ENCODE data around the gene PLEKHG4.
A peak's percentile ranks its signal among the peaks of the same experiment; 100 is the strongest.

PLEKHG4 gene

DNA sequence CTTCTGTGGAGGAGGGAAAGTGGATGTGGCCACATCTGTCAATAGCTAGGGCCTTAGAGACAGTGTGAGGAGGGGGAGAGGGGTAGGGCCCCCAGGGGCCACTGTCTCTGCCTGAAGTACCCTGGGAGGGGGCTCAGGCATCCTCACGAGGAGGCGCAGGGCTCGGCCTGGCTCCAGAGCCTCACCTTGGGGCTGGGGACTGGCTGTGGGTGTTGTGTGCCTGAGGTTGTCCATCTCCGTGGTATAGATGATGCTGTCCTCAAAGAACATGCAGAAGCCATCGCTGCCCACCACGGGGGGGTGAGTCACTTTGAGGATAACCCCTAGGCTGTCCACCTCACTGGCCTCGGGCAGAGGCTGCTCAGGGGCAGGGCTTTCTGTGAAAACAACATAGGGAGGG is 12.1 kb downstream of the PLEKHG4 start:
- no peak for DNase-seq (ENCODE audit: low read depth)

DNA sequence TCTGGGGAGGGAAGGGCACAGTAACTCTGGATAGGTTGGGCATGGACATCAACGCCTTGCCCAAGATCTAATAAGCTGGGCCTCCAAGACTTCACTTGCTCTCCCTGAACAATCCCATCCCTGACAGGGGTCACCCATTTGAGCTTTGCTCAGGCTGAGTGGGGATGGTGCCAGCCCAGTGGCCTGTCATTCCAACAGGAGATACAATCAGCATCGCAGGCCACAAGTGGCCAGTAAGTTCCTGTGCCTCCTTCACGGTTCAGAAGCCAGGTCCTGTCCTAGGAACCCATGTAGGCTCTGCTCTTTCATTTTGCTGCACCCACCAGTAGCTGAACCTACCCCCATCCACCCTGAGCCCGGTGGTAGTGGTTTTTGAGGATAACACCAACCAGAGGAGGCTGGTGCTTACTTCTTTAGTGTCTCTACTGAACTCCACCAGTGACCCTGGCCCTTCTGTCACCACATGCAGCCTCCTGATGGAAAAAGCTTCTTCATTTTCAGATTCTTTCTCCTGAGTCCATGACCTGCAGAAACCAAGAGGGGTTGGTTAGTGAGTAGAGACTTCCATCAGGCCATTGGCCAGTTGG is 14.9 kb downstream of the PLEKHG4 start:
- DNase-seq (ENCODE audit: low read depth): no peak

DNA sequence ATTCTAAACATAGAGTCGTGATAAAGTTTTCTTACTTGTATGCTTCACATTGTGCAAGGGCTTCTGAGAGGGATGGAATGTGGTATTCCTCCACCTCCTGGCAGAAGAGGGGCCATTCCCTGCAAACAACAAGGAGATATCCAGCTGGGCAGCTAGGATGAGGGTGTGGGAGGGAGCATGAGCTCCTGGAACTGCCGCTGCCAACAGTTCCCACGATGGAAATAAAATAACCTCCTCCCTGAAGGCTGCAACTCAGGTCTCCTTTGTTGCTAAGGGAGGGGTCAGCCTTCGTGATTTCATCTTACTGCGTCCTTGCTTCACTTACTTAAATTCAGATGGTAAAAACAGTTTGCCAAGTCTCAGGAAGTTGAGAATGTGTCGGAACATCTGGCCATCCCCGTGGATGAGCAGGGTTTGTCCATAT is 15.6 kb downstream of the PLEKHG4 start:
- DNase-seq (ENCODE audit: low read depth): peak; percentile 71

DNA sequence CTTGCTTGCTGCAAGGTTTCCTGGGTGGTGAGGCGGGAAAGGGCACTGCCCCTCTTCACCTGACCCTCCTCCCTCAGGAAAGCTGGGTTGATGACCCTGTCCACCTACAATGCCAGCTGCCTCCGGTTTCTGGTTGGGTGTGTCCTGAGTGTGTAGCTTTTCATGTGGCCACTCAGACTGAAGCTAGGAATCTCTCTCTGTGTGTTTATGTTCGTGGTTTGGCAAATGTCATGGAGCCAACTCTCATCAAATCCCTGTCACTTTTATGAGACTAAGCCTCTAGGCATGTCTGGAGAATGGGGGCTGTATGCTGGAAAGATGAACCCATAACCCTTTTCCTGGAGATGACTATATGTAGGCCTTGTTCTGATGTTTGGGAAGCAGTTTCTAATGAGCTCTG is 17.1 kb downstream of the PLEKHG4 start:
- peak; percentile 93 for DNase-seq (ENCODE audit: low read depth)

DNA sequence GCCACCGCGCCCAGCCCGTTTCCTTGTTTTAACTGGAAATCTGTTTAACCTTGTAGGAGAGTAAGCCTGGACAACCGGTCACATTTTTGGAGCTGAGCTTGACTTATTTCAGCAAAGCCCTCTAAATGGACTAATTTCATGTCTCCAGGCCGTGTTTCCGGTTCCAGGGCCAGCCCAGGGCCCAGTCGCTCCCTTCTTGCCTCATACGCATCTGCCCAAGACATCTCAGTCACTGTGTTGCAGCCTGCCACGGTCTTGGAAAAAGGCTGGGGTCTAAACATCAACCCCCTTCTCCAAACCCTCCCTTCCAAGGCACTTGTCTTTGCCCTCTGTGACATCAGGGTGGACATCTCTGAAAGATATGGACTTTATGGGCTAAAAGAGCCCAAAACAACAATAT is 18.9 kb downstream of the PLEKHG4 start:
- DNase-seq (ENCODE audit: low read depth): no peak

DNA sequence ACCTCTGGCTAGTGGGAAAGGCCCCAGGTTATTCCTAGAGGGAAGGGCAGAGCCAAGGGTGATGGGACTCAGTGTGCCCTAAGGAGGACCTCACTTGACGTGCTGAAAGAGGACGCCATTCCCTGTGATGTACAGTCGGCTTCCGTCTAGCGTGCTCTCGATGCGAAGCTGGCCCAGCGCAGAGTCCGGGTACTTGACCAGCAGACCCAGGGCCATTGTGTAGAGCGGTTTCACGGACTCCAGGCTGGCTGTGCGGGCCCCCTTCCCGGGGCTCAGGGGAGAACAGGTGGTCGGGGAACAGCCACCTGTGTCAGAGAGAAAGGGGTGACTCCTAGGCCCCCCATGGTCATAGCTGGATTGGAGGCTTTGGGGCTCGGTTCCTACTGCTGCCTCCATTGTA is 19.9 kb downstream of the PLEKHG4 start:
- DNase-seq (ENCODE audit: low read depth): no peak

DNA sequence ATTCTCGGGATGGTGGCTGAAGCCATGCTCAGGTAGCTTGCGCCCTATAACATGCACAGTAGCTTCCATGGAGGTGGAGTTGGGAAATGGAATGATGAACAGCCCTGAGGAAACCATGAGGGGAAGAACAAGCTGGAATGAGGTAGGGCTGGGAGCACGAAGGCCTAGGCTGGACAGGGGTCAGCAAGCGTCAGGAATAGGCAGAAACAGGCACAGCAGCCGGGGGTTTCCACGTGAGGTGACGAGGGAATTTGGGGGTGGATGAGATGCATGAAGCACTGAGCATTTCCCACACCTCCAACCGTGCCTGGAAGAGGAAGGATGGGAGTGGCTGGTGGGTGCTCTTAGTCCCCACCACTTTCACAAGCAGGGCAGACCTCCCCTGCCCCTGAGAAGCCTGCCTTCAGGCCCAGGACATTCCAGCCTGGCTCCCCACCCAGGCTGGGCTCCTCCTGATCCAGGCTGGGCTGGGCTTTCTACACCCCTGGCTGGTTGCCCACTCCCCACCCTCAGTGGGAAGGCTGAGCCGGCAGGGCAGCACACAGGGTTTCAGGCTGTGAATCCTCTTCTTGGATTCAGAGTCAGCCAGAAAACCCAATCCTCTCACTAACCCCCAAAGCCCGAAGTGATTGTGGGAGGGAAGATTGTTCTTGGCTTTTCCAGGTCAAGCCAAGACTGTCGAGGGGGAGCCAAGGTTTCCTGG is 21.9 kb downstream of the PLEKHG4 start:
- no peak for DNase-seq (ENCODE audit: low read depth)

DNA sequence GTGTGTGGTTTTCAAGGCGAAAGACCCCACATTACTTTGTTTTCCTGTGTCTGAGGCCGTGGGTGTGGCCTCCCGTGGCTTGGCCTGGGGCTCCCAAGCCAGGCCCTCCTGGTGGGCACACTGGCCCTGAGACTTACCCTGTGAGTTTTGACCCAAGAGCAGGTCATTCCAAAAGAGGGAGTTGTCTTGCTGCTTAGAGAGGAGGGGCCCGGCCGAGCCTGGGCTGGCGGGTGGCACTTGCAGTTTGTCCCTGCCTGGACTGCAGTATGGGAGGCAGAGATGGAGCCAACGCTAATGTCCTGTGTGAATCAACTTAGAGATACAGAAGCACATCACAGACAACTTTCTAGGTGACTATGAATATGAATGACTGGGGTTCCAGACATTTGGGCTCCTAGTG is 22.7 kb downstream of the PLEKHG4 start:
- DNase-seq (ENCODE audit: low read depth): no peak

DNA sequence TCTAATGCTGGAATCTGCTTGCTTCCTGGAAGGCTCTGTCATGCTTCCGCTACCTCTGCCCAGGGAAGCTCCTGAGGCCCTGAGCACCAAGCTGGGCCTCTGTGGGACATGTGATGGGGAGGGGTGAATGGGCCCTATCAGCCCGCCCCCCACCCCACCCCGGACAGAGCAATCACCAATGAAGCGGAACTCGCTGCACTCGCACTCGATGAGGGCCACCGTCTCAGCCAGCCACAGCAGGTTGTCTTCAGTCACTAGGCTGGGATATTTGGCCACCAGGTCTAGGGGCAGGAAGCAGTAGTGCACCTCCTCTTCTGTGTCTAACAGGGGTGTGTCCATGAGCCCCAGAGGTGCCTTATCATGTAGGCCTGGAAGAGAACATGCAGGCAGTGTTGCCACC is 23.6 kb downstream of the PLEKHG4 start:
- DNase-seq (ENCODE audit: low read depth): no peak

DNA sequence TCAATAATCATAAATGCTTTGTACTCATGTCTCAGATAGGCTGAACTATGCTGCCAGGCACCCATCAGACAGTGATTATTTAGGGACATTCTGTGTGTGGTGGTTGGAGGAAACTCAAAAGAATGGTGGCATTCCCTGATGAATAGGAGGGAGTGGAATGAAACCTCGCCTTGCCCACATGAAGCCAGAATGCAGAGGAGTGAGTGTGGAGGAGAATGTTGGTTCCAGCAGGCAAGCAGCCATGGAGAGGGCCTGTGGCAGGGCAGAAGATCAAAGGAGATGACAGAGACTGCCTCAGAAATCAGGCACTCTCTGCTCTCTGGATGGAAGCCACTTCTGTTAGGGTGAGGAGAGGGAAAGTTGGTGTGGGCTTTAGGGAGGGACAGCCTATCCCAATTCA is 24.7 kb downstream of the PLEKHG4 start:
- DNase-seq (ENCODE audit: low read depth): peak; percentile 71

DNA sequence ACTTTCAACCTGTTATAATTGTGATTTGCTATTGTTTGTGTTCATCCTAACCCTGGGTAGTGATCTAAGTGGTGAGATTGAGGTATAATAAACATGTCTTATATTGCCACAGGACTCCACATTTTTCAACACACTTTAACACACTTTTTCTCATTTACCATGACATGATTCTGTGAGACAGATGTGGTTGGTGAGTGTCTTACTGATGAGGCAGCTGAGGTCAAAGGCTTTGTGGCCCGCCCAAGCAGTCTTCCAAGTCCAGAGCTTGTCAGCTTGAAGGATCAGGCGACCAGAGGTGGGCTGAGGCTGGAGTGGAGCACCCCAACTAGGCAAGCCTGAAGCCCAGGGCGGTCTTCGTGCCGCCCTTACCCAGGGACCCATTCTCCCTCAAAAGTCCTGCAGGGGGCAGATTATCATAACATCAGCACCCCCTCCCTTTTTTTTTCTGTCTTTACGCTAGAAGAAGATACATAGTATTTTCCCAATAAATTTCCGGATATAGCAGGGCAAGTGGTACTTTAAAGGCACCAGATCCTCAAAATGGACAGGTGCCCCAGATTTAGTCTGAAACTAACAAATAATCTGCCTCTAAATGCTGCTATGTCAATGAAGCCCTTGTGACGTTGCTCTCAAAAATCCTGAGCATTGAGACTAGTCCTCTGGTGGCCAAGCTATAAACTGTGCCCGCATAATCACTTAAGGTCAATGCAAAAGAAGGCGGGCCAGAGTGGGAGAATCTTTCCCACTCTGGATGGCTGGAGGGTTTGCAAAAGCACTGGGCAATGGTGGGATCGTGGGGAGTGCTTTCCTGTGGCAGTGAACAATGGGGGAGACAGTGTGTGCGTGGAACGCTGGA is 26.1 kb downstream of the PLEKHG4 start:
- DNase-seq (ENCODE audit: low read depth): no peak

DNA sequence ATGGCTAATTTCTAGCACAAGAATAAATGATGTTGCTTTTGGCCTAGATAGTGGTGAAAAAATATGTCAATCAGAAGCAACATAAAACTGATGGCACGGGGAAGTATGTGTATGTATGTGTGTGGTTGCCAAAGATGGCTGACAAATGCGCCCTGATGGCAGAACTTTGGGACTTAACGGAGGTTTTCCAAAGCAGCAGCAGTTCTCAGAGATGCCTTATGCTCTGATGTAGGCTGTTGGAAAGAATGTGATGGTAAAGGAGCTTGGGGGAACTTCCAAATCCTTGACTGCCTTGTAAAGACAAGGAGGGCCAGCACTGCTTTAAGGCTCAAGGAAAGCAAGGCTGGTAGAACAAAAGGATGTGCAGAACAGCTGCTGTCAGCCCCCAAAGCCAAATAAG is 31.2 kb downstream of the PLEKHG4 start:
- no peak for DNase-seq (ENCODE audit: low read depth)

DNA sequence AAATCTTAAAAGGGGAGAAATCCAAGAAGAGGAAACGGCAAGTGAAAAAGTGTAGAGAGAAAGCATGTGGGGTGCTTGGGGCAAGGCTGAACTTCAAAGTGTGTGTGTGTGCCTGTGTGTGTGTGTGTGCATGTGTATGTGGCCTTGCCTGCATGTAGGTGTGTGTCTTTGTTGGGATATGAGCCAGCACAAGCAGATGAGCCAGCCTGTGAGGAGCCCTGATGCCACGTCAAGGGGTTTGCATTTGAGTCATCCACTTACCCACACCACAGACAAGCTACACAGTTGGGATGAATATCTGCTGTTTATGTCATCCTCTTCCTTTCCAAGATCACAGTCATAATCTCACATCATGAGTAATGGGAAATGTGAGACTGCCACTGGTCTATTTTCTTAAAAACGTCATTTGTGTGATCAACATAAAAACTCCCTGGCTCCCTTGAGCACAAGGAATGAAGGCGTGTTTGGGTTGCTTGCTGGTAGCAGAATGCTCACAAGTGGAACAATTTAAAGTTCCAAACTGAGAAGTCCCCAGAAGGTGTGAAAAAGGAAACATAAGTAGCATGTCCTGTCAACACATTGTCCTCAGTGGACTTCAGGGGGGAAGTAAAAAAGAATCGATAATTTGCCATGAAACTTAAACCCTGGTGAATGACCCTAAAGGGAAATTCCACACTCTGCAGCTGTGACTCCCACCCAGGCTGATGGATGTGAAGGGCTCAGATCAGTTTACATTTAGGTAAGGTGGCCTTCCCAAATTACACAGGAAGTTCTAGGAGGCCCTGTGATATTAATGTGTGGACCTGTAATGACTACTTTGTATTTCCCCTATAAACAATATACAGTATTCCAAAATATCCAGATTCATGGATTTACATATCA is 32.5 kb downstream of the PLEKHG4 start:
- peak; percentile 100 for DNase-seq (ENCODE audit: low read depth)

DNA sequence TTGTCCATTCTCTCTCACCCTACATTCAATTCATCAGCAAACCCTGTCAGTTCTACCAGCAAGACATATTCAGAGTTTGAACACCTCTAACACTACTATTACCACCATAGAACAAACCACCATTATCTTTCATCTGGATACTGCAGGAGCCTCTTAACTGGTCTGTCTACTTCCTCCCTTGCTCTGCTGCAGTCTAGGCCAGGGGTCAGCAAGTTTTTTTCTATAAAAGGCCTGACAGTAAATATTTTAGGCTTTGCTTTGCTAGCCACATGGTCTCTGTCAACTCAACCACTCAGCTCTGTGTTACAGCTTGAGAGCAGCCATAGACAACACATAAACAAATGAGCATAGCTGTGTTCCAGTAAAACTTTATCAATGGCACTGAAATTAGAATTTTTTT is 33.4 kb downstream of the PLEKHG4 start:
- DNase-seq (ENCODE audit: low read depth): peak; percentile 67

DNA sequence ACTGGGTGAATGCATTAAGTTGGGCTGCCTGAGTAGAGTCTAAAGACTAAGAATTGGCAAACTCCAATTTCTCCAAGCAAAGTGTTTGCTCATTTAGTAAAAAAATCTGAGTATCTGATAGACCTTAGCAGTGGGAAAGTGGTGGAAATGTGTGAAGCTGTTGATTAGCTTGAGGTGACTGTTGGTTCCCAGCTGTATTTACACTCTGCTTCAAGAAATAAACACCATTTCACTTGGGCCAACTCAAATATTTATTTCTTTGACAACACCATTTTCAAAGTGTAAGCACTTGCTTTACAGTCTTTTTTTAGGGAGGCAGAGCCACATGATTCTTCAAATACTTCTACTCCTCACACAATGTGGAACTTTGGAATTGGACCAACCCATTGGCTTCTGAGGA is 38.5 kb downstream of the PLEKHG4 start:
- no peak for DNase-seq (ENCODE audit: low read depth)

DNA sequence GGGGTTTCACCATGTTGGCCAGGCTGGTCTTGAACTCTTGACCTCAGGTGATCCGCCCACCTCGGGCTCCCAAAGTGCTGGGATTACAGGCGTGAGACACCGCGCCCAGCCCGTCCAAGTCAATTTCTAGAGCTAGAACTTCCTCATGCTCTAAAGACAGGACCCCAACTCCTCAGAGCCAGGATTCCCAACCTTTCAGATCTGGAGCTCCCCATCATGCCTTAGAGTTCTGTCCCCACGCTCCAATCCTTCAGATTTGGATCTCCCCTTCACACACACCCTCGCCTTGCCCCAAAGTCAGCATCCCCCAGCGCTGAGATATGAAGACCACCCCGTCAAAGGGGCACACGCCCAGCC is 46.8 kb downstream of the PLEKHG4 start:
- DNase-seq (ENCODE audit: low read depth): no peak

DNA sequence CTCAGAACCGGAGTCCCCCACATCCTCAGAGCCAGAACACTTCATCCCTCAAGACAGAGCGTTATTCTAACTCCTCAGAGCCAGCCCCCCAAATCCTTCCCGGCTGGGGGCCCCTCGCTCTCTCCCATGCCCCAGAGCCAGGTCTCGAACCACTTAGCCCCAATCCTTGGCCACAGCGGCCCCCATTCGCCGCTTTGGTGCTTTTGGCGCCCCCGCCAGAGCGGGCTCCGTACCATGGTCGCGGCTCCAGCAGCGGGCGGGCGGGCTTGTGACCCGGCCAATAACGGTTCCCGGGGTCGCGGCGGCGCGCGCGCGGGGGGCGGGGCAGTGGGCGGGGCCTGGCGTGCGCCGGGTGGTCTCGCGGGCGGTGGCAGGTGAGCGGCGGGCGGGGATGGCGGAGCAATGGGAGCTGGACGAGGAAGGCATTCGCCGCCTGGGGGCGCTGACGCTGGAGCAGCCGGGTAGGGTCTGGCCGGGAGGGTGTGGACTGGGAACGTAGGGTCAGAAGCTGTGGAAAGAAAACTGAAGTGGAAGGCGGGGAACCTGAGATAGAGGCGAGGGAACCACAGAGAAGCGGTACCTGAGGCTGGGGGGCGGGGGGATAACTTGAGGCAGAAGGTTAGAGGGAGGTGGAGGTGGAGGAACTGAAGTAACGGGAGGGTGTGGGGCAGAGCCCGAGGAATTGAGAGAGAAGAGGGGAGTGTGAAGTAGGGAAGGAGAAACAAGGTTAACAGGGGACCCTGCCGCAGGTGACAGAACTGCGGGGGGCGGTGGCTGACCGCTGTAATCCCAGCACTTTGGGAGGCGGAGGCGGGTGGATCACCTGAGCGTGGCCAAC is 47.4 kb downstream of the PLEKHG4 start, which contains the start of the genes KCTD19 and LRRC36:
Gene KCTD19 (minus strand): TSS at position 270 of the 838 bp plus-strand sequence. CDS start 34 bp downstream, at position 236.
Gene LRRC36 (plus strand): TSS at position 344 of the 838 bp plus-strand sequence. CDS start 48 bp downstream, at position 392.
- DNase-seq (ENCODE audit: low read depth): peak; percentile 15

DNA sequence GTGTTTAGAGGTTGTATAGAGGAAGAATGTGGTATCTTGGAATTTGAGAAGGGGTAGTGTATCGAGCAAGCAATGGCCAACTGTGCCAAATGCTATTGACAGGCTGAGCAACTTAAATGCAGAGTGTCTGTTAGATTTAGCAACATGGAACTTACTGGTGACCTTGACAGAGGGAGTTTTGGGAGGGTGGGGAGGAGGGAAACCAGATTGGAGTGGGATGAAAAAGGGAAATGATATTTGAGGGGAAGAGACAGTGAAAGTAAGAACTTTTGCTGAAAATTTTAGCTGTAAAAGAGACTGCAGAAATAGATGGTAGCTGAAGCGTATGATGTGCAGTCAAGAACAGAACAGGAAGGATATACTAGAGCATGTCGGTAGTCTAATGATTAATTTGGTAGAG is 48.4 kb downstream of the PLEKHG4 start:
- no peak for DNase-seq (ENCODE audit: low read depth)

DNA sequence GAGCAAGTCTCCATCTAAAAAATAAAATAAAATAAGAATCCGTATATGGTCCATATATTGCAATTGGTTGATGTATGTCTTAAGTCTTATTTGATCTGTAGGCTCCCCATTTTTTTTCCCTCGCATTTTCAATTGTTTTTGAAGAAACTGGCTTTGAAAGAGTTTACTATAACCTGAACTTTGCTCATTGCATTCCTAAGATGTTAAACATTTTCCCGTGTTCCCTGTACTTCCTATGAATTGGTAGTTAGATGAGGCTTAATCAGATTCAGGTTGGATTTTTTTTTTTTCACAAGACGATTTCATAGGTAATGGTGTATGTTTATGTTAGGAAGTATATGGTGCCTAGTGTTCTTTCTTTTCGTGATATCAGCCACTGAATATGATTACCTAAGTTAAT is 50.6 kb downstream of the PLEKHG4 start:
- no peak for DNase-seq (ENCODE audit: low read depth)

DNA sequence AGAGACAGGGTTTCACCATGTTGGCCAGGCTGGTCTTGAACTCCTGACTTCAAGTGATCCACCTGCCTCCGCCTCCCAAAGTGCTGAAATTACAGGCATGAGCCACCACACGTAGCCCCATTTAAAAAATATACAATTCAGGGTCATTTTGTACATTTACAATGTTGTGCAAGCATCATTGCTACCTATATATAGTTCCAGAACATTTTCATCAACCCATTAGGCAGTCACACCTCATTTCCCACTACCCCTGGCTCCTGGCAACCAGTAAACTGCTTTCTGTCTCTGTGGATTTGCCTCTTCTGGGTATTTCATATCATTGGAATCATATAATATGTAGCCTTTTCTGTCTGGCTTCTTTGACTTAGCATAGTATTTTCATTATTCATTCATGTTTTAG is 54.0 kb downstream of the PLEKHG4 start:
- no peak for DNase-seq (ENCODE audit: low read depth)

DNA sequence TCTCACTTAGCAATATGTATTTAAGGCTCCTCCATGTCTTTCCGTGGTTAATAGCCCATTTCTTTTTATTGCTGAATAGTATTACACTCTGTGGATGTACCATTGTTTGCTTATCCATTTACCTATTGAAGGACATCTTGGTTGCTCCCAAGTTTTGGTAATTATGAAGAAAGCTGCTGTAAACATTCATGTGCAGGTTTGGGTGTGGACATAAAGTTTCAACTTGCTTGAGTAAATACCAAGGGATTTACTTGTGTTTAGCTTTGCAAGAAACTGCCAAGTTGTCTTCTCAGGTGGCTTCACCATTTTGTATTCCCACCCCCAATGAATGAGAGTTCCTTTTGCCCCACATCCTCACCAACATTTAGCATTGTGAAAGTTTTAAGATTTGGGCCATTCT is 56.8 kb downstream of the PLEKHG4 start:
- no peak for DNase-seq (ENCODE audit: low read depth)
